Activated CD4-positive, alpha-beta T cell treated with anti-CD3 and anti-CD28 coated beads, Interleukin-2, amount 10 ng/mL, durations not matched to agents 24 days and 14 days (primary cell): Measurements from ENCODE around the gene ZER1. TPM values are rescaled to one million over a fixed set of nuclear protein-coding genes. Genes with fewer than 3 reads are reported as not detected.

Source experiments
- DNase-seq: peaks from one replicate; pipeline ENCODE4 v3.0.0; 2022
- H3K27ac Mint-ChIP-seq: one replicate; pipeline ENCODE4 v1.8.0; 2022; ENCODE audit warnings: mild to moderate bottlenecking, mixed read lengths
- H3K27me3 Mint-ChIP-seq: one replicate; pipeline ENCODE4 v1.8.0; 2022; ENCODE audit warnings: mixed read lengths
- H3K36me3 Mint-ChIP-seq: one replicate; pipeline ENCODE4 v1.8.0; 2022; ENCODE audit warnings: low read depth, mild to moderate bottlenecking, mixed read lengths
- H3K4me1 Mint-ChIP-seq: one replicate; pipeline ENCODE4 v1.8.0; 2021; ENCODE audit warnings: mixed read lengths
- H3K4me3 Mint-ChIP-seq: one replicate; pipeline ENCODE4 v1.8.0; 2022; ENCODE audit warnings: mild to moderate bottlenecking, moderate library complexity, mixed read lengths
- H3K9me3 Mint-ChIP-seq: one replicate; pipeline ENCODE4 v1.8.0; 2021; ENCODE audit warnings: mixed read lengths
- intact Hi-C: fragments of 100-400 bp; cut with micrococcal nuclease; formaldehyde crosslinking; loops from one replicate; pipeline ENCODE4 v1.15.1; 2023
- total RNA-seq: library from RNA; stranded (reverse); gene quantifications from 2 replicates; pipeline ENCODE4 v1.2.3, GENCODE V29; 2022

The ZER1 gene
- 12.3 and 14.4 TPM in 2 replicates for total RNA-seq

- no peaks in the 10 kb centered on the region for H3K36me3 Mint-ChIP-seq
- peak; percentile 99 for DNase-seq
- peaks cover 4% of the 10 kb centered on the region for H3K9me3 Mint-ChIP-seq
- intact Hi-C loops = loop anchor here (1.0 to 5.0 kb wide), 4 partner anchors 15 to 109 kb away; partner anchors contain the start of genes ENDOG, KYAT1, SET and TBC1D13
- H3K4me1 Mint-ChIP-seq = peaks cover 15% of the 10 kb centered on the region
- peak within 1 kb of the TSS; percentile 90 for H3K27ac Mint-ChIP-seq
- peak within 1 kb of the TSS; percentile 87 for H3K4me3 Mint-ChIP-seq
- no peaks in the 10 kb centered on the region for H3K27me3 Mint-ChIP-seq
These were observed at the start of gene ZER1 for GRCh38 chr9:128771745-128772519. Gene ZER1, minus strand, starts transcription at chr9:128771927. Its CDS starts 16,362 bp downstream, at chr9:128755565.

GRCh38 chr9:128820665-128821583 lies 49.2 kb upstream of the ZER1 start:
- Mint-ChIP-seq H3K4me1 (peaks cover 12% of the 10 kb centered on the region), H3K36me3 (peaks cover 38% of the 10 kb centered on the region), H3K27ac (no peak overlapping the region), H3K4me3 (peak overlapping the region; percentile 34), H3K9me3 (no peaks in the 10 kb centered on the region), H3K27me3 (no peaks in the 10 kb centered on the region)
- intact Hi-C loops = no loop called here
- DNase-seq = no peak

- no peak for DNase-seq
- no peaks in the 10 kb centered on the region for H3K27me3 Mint-ChIP-seq
- peaks cover 31% of the 10 kb centered on the region for H3K36me3 Mint-ChIP-seq
- intact Hi-C loops = loop anchor here (2.0 to 5.0 kb wide), 4 partner anchors 48 to 315 kb away; partner anchors contain the start of genes DYNC2I2, GLE1, ZDHHC12 and ZER1
- peak overlapping the region; percentile 60 for H3K4me3 Mint-ChIP-seq
- H3K27ac Mint-ChIP-seq = no peak overlapping the region
- H3K4me1 Mint-ChIP-seq = peaks cover 12% of the 10 kb centered on the region
- no peaks in the 10 kb centered on the region for H3K9me3 Mint-ChIP-seq
These were observed 48.3 kb upstream of the ZER1 start for GRCh38 chr9:128819716-128820664.

GRCh38 chr9:128818839-128819715 lies 47.4 kb upstream of the ZER1 start:
- peak; percentile 85 for DNase-seq
- H3K27ac Mint-ChIP-seq = peak overlapping the region; percentile 58
- H3K9me3 Mint-ChIP-seq = no peaks in the 10 kb centered on the region
- H3K4me1 Mint-ChIP-seq = peaks cover 12% of the 10 kb centered on the region
- no peaks in the 10 kb centered on the region for H3K27me3 Mint-ChIP-seq
- H3K36me3 Mint-ChIP-seq = peaks cover 23% of the 10 kb centered on the region
- intact Hi-C loops = loop anchor here (1.0 to 5.0 kb wide), 6 partner anchors 10 to 314 kb away; partner anchors contain the start of genes DYNC2I2, GLE1, LRRC8A and SPOUT1
- peak overlapping the region; percentile 85 for H3K4me3 Mint-ChIP-seq

- Mint-ChIP-seq H3K4me3 (peak within 1 kb of the TSS; percentile 85), H3K27me3 (no peaks in the 10 kb centered on the region), H3K27ac (peak within 1 kb of the TSS; percentile 84), H3K9me3 (no peaks in the 10 kb centered on the region), H3K36me3 (peaks cover 18% of the 10 kb centered on the region), H3K4me1 (peaks cover 12% of the 10 kb centered on the region)
- DNase-seq = peak; percentile 100
- intact Hi-C loops = loop anchor here (1.0 to 5.0 kb wide), 6 partner anchors 11 to 313 kb away; partner anchors contain the start of genes DYNC2I2, GLE1, LRRC8A and SPOUT1
These were observed 46.5 kb upstream of the ZER1 start, which contains the start of gene ENDOG for GRCh38 chr9:128818099-128818838. Gene ENDOG, plus strand, starts transcription at chr9:128818500. Its CDS starts 185 bp downstream, at chr9:128818685.

GRCh38 chr9:128810873-128811272 lies 39.1 kb upstream of the ZER1 start:
- Mint-ChIP-seq H3K36me3 (peaks cover 12% of the 10 kb centered on the region), H3K4me1 (no peaks in the 10 kb centered on the region), H3K9me3 (no peaks in the 10 kb centered on the region), H3K27ac (no peak overlapping the region), H3K4me3 (no peak overlapping the region), H3K27me3 (no peaks in the 10 kb centered on the region)
- intact Hi-C loops = no loop called here
- no peak for DNase-seq

- H3K4me1 Mint-ChIP-seq = no peaks in the 10 kb centered on the region
- no peak for DNase-seq
- H3K27ac Mint-ChIP-seq = no peak overlapping the region
These were observed 38.1 kb upstream of the ZER1 start for GRCh38 chr9:128809831-128810230.

GRCh38 chr9:128809036-128809599 lies 37.4 kb upstream of the ZER1 start:
- no peak overlapping the region for H3K27ac Mint-ChIP-seq

More at GRCh38 chr9:128809831-128810230, 38.1 kb upstream of the ZER1 start:
- no peaks in the 10 kb centered on the region for H3K9me3 Mint-ChIP-seq
- intact Hi-C loops = no loop called here
- H3K4me3 Mint-ChIP-seq = no peak overlapping the region
- peaks cover 13% of the 10 kb centered on the region for H3K36me3 Mint-ChIP-seq
- no peaks in the 10 kb centered on the region for H3K27me3 Mint-ChIP-seq

GRCh38 chr9:128808543-128808942 lies 36.8 kb upstream of the ZER1 start:
- Mint-ChIP-seq H3K36me3 (peaks cover 18% of the 10 kb centered on the region), H3K27ac (no peak overlapping the region), H3K4me3 (no peak overlapping the region), H3K9me3 (no peaks in the 10 kb centered on the region), H3K4me1 (no peaks in the 10 kb centered on the region), H3K27me3 (no peaks in the 10 kb centered on the region)
- intact Hi-C loops = no loop called here
- DNase-seq = no peak

More at GRCh38 chr9:128809036-128809599, 37.4 kb upstream of the ZER1 start:
- Mint-ChIP-seq H3K4me1 (no peaks in the 10 kb centered on the region), H3K9me3 (no peaks in the 10 kb centered on the region), H3K27me3 (no peaks in the 10 kb centered on the region), H3K36me3 (peaks cover 13% of the 10 kb centered on the region), H3K4me3 (no peak overlapping the region)
- intact Hi-C loops = no loop called here
- DNase-seq = no peak

- no peak for DNase-seq
- Mint-ChIP-seq H3K36me3 (peaks cover 25% of the 10 kb centered on the region), H3K9me3 (no peaks in the 10 kb centered on the region), H3K4me1 (no peaks in the 10 kb centered on the region), H3K27ac (no peak overlapping the region), H3K27me3 (no peaks in the 10 kb centered on the region), H3K4me3 (no peak overlapping the region)
- intact Hi-C loops = no loop called here
These were observed 36.1 kb upstream of the ZER1 start for GRCh38 chr9:128807827-128808226.

- peaks cover 31% of the 10 kb centered on the region for H3K36me3 Mint-ChIP-seq
- no peaks in the 10 kb centered on the region for H3K27me3 Mint-ChIP-seq
- H3K4me3 Mint-ChIP-seq = no peak overlapping the region
- DNase-seq = no peak
- H3K27ac Mint-ChIP-seq = no peak overlapping the region
- no peaks in the 10 kb centered on the region for H3K4me1 Mint-ChIP-seq
- no peaks in the 10 kb centered on the region for H3K9me3 Mint-ChIP-seq
- intact Hi-C loops = no loop called here
These were observed 33.9 kb upstream of the ZER1 start for GRCh38 chr9:128805661-128806060.
